GM13977 (cell line): ENCODE data around the gene PGS1.
"Not testable (repeated sequence)": the region's sequence is repeated elsewhere in the genome, so short reads cannot be mapped to it uniquely, and the experiment has no call there.

ENCODE experiments used
- DNase-seq: peaks from one replicate; pipeline ENCODE4 v3.0.0; 2012; ENCODE audit warnings: low spot score
- in situ Hi-C: fragments of 300-500 bp; cut with MboI; formaldehyde crosslinking; loops from one replicate; pipeline ENCODE4 v1.12.0; 2022; ENCODE audit warnings: low sequenced_read_pairs, low pct_unique_long_range_greater_than_20kb, mixed read lengths, inconsistent platforms; ENCODE audit not compliant: unreplicated experiment
- TF ChIP-seq, protein P1 (sequence below): IDR thresholded peaks from 2 replicates; pipeline ENCODE4 v1.5.1; 2012; ENCODE audit warnings: mild to moderate bottlenecking, control low read depth; ENCODE audit not compliant: insufficient read depth; ENCODE audit errors: extremely low read depth, missing control alignments

Gene PGS1

DNA sequence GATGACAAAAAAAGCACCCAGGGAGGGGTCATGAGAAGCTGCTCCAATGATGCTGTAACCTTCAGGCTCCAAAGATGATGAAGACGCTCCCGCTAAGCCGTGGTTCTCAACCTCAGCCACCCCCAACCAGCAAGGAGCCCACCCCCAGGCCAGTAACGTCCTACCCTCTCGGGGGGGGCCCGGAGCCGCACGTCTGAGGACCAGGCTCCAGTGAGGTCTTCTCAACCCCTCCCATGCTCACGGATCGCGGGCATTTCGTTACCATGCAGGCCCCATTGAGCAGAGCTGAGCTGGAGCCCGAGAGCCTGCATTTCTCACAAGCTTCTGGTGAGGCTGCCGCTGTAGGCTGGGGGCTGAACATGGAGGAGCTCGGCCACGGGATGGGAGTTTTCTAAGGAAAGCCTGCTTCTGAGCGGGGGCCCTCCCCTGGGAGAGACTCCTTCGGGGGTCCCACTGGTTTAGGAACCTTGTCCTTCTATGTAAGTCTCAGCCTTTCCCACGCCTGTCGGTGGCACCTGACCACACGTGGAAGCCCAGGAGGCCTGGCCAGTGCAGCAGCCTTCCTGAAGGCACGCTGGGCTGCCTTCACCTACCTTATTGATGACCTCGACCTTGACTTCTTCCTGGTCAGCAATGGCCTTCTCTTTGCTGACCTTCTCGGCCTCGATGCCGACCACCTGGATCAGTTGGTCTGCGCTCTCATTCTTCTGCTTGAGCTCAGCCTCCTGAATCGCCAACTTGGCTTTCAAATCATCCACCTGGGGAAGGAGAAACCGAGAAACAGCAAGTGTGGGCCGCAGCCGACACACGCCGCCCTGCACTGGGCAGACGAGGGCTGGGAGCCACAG lies 82.7 kb downstream of the PGS1 start:
- no peak for DNase-seq
- TF ChIP-seq, protein P1, sequence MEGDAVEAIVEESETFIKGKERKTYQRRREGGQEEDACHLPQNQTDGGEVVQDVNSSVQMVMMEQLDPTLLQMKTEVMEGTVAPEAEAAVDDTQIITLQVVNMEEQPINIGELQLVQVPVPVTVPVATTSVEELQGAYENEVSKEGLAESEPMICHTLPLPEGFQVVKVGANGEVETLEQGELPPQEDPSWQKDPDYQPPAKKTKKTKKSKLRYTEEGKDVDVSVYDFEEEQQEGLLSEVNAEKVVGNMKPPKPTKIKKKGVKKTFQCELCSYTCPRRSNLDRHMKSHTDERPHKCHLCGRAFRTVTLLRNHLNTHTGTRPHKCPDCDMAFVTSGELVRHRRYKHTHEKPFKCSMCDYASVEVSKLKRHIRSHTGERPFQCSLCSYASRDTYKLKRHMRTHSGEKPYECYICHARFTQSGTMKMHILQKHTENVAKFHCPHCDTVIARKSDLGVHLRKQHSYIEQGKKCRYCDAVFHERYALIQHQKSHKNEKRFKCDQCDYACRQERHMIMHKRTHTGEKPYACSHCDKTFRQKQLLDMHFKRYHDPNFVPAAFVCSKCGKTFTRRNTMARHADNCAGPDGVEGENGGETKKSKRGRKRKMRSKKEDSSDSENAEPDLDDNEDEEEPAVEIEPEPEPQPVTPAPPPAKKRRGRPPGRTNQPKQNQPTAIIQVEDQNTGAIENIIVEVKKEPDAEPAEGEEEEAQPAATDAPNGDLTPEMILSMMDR, result no peak
- in situ Hi-C loops, result no loop called here

DNA sequence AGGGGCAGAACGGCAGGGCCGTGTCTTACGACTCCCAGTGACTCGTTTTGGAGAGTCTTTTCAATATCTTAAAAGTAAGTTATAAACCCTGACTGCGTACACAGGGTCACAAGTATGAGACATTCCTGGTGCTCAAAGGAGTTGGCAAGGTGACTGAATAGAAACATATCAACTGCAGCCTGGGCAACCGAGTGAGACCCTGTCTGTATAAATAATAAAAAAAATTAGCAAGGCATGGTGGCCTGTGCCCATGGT lies 83.3 kb downstream of the PGS1 start:
- DNase-seq, result no peak
- TF ChIP-seq, protein P1, result no peak
- in situ Hi-C loops, result no loop called here

DNA sequence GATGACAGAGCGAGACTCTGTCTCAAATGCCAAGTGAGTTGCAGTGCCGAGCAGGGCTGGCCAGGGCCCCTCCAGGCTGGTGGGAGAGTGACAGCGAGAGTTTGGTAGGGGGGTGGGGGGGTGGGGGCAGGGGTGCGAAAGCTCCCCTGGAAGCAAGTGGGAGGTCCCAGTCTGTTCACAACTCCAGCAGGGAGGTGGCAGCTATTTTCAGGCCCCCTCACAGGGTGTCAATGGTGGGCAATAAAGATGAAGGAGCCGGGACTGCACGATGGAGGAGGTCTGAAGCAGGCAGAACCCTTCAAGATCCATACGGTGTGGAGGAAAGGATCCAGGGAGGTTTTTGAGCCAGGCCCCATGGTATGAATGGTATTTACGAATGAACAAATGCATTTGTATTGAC lies 83.7 kb downstream of the PGS1 start:
- in situ Hi-C loops, result no loop called here
- no peak for DNase-seq
- TF ChIP-seq, protein P1, result no peak

DNA sequence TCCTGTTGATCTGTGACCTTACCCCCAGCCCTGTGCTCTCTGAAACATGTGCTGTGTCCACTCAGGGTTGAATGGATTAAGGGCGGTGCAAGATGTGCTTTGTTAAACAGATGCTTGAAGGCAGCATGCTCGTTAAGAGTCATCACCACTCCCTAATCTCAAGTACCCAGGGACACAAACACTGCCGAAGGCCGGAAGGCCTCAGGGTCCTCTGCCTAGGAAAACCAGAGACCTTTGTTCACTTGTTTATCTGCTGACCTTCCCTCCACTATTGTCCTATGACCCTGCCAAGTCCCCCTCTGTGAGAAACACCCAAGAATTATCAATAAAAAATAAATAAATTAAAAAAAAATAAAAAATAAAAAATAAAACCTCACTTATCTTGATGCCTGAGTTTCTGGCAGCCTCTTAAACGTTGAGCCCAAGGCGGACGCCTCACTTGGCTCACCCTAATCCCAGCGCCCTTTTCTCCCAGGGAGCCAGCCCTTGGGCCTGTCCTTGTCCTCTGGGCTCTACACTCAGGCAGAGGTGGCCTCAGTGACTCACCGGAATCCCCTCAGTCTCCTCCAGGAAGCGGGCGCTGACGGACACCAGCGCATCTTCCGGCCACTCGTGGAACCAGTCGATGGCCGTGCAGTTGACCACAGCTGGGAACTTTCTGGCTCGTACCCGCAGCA lies 87.8 kb downstream of the PGS1 start:
- in situ Hi-C loops, result not testable (repeated sequence)

DNA sequence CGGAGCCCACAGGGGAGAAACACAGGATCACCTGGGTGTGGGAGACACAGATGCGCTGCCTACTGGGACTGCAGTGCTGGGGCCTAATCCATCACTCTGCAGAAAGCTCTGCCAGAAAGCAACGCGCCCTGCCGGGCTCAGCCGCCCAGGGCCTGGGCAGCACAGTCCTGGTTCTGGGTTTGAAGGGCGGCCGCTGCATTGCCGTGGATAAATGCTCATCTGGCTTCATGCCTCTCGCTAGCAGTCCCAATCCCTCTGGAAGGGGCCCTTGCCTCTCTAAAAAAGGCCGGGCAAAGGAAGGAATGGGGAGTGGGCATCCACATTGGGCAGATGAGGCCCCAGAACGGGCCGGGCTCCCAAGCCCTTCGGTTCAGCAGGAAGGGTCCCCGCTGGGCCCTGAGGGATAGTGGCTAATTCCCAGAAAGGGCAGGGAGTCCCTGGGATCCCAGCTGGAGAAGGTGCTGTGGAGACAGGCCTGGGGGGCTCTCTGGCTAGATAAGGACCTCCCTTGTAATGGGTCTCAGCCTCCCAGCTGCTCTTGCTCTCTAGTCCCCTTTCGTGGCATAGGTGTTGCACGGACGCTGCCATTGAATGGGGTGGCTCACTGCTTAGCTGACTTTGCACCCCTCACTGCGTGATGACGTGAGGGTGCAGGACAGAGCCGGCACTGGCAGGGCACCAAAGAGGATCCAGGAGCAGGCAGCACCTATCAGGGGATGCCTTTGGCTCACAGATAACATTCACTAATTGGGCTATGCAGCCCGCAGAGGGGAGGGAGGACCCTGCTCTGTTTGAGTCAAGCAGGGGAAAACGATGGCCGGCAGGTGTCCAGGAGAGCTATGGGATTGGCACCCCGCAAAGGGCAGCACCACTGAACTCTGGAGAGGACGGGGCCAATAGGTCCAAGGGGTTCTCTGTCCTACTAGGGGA lies 88.6 kb downstream of the PGS1 start:
- in situ Hi-C loops, result no loop called here
- DNase-seq, result no peak
- TF ChIP-seq, protein P1, result no peak

More for the DNA sequence above, 87.8 kb downstream of the PGS1 start:
- not testable (repeated sequence) for DNase-seq

DNA sequence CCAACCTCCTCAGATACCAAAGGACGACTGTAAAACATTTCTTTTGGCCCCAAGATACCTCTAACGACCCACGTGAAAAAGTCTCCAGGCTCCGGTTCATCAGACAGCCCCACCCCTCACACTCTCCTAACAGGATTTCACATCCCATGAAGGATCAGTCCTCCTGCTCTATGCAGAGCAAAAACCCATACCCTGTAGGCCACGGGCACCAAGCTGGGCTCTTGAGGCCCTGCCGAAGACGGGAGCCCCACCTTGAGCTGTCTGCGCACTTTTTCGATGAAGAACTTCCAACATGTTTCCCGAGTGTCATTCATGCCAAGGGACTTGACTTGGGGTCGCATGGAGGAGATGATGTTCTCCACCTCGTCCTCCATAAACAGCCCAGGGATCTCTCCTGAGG lies 89.9 kb downstream of the PGS1 start:
- in situ Hi-C loops, result no loop called here
- TF ChIP-seq, protein P1, result no peak
- DNase-seq, result no peak

DNA sequence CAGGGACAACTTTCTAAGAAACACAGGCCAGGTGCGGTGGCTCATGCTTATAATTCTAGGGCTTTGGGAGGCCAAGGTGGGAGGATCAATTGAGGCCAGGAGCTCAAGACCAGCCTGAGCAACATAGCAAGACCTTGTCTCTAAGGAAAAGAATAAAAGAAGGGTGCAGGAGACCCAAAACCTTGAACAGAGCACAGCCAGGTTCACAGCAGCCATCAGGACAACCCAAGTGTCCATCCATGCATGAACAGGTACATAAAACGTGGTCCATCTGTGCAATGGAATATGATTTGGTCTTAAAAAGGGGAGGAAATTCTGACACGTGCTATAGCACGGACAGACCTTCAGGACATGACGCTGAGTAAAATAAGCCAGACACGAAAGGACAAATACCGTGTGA lies 91.0 kb downstream of the PGS1 start:
- TF ChIP-seq, protein P1, result no peak
- in situ Hi-C loops, result no loop called here
- DNase-seq, result no peak
